CD4-positive, alpha-beta T cell treated with Interleukin-4 for 1 hour (primary cell): ENCODE measurements around the gene OR6V1.
"Not testable (repeated sequence)": the region's sequence is repeated elsewhere in the genome, so short reads cannot be mapped to it uniquely, and the experiment has no call there.

ENCODE experiments used
- DNase-seq, 2 donors: peaks; one replicate each; pipeline ENCODE4 v3.0.0-alpha.2; 2020 to 2022

Gene OR6V1

GRCh38 chr7:143043391-143043790, 8.8 kb upstream of the OR6V1 start:
- DNase-seq: no peak

DNA sequence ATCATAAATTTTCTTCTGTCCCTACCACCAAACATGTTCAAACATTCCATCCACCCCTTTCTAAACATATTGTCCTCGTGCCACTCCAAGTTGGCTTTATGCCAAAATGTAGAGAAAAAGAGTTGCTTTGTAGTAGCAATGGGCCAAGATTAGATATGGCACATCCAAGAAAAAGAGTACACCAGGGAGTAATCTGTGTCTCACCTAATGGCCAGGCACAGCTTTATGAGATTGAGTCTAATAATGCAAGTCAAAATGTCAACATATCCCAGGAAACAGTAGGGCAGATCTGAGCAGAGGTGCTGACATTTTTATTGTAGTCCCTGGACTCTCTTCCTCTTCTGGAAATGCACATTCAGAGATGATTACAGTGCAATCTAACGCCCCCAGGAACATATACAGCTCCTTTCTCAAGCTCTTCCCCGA, 5.7 kb upstream of the OR6V1 start:
- no peak for DNase-seq

GRCh38 chr7:143047326-143047725, 4.8 kb upstream of the OR6V1 start:
- no peak for DNase-seq

- DNase-seq: no peak
Measured at GRCh38 chr7:143048827-143049226, 3.3 kb upstream of the OR6V1 start.

- no peak for DNase-seq
Measured at GRCh38 chr7:143049362-143049761, 2.8 kb upstream of the OR6V1 start.

GRCh38 chr7:143050931-143051330, 1.2 kb upstream of the OR6V1 start:
- no peak for DNase-seq

- no peak for DNase-seq
Measured at GRCh38 chr7:143054621-143055020, 2.5 kb downstream of the OR6V1 start.

GRCh38 chr7:143055754-143056153, 3.6 kb downstream of the OR6V1 start:
- no peak for DNase-seq

- no peak for DNase-seq
Measured at GRCh38 chr7:143063741-143064140, 11.6 kb downstream of the OR6V1 start.

DNA sequence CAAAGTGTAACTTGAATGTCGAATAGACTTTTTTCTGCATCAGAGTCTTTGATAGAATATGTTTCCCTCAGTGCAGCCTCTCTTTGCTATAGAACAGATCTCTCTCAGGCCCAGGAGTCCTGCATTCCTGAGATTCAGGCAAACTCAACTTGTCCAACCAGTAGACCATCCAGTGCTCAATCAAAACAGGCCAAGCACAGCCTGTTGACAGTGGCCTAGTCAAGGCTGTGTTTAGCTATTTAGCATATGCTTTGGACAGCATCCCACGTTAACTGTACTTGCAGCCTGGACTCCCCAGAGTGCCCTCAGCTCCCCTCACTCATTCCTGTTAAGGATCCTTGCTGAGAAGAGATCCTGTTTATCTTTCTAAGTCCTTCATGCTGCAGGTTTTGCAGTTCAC, 16.3 kb downstream of the OR6V1 start:
- DNase-seq: no peak

DNA sequence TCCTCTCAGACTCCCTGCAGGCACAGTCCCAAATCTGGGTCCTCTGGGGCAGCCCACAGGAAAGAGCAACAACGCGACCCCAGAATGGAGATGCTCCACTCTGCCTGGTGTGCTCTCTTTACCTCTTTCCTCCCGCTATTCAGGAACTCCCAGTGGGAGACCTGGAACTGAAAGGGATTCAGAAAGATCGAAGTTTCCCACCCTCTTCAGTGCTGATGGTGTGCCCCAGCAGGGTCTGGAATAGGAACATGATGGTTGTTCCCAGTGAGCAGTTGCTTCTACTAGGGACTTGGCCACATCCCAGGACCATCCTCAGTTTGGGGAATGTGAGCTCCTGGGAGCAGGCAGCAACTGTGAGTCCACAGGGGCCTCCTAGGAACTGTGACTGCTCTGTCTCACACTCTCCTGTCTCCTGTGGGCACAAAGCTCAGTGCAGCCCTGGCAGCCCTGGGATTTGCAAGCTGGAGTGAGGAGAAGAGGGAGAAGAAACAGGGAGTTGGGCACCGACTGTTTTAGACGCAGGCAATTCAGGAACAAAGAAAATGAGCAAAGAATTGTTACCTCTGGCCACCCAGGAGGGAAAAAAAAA, 17.9 kb downstream of the OR6V1 start:
- DNase-seq: no peak

DNA sequence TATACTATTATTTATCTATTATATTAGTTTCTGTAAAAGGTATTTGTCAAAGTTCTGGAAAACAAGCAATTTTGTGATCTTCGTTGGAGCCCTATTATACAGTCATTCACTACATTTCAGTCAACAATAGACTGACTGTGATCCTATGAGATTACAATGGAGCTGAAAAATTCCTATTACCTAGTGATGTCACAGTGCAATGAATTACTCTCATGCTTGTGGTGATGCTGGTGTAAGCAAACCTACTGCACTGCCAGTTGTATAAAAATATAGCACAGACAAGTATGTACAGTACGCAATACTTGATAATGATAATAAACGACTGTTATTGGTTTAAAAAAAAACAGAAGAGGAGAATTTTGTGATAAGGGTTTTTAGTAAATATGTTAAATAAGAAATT, 21.4 kb downstream of the OR6V1 start:
- no peak for DNase-seq

DNA sequence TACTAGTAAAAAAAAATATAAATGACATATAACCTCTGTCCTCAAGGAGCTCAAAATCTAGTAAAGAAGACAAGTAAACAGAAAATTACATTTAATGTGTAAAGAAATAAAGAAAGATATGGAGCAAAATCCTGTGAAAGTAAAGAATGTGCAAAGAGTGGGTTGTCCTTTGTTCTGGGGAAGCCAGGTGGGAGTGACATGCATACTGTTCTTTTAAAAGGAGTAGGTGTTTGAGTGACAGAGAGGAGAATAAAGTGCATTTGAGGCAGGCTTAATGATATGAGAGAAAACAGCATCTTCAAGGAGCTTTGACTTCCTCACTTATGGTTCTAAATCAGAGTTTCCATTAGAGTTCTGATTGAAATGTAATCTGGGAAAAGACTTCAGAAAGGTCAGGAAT, 22.0 kb downstream of the OR6V1 start:
- no peak for DNase-seq

- DNase-seq: peak in 1 of 2 donors; percentile 21
Measured at GRCh38 chr7:143085109-143085508, 33.0 kb downstream of the OR6V1 start.

DNA sequence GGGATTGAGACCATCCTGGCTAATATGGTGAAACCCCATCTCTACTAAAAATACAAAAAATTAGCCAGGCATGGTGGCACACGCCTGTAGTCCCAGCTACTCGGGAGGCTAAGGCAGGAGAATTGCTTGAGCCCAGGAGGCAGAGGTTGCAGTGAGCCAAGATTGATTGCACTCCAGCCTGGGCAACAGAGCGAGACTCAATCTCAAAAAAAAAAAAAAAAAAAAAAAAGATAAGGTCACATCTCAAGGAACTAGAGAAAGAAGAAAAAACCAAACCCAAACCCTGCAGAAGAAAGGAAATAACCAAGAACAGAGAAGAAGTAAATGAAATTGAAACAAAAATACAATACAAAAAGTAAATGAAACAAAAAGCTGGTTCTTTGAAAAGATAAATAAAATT, 33.5 kb downstream of the OR6V1 start:
- not testable (repeated sequence) for DNase-seq

DNA sequence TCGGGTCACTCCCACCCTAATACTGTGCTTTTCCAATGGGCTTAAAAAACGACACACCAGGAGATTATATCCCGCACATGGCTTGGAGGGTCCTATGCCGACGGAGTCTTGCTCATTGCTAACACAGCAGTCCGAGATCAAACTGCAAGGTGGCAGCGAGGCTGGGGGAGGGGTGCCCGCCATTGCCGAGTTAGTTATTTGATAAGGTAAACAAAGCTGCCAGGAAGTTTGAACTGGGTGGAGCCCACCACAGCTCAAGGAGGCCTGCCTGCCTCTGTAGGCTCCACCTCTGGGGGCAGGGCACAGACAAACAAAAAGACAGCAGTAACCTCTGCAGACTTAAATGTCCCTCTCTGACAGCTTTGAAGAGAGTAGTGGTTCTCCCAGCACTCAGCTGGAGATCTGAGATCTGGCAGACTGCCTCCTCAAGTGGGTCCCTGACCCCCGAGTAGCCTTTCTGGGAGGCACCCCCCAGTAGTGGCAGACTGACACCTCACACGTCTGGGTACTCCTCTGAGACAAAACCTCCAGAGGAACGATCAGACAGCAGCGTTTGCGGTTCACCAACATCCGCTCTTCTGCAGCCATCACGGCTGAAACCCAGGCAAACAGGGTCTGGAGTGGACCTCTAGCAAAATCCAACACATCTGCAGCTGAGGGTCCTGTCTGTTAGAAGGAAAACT, 36.5 kb downstream of the OR6V1 start:
- not testable (repeated sequence) for DNase-seq

- no peak for DNase-seq
Measured at GRCh38 chr7:143096146-143096545, 44.0 kb downstream of the OR6V1 start.

- DNase-seq: not testable (repeated sequence)
Measured at GRCh38 chr7:143099579-143099978, 47.4 kb downstream of the OR6V1 start.
